Kidney epithelial cell (primary cell): ENCODE measurements around the gene ARL15. TPM values are rescaled to one million over a fixed set of nuclear protein-coding genes. Genes with fewer than 3 reads are reported as not detected.

ENCODE experiments used
- DNase-seq: peaks from one replicate; pipeline ENCODE4 v3.0.0-alpha.2; 2010; ENCODE audit warnings: low read depth
- H3K27me3 ChIP-seq: 2 replicates; pipeline ENCODE4 v1.6.0; 2011; ENCODE audit warnings: low read length; ENCODE audit not compliant: control insufficient read depth, insufficient read depth
- H3K36me3 ChIP-seq: 2 replicates; pipeline ENCODE4 v1.5.1; 2011; ENCODE audit warnings: low read length; ENCODE audit not compliant: control insufficient read depth, insufficient read depth
- H3K4me3 ChIP-seq: 2 replicates; pipeline ENCODE4 v1.5.1; 2011; ENCODE audit warnings: low read depth, mild to moderate bottlenecking, control low read depth, low read length
- CTCF ChIP-seq: IDR thresholded peaks from 2 replicates; pipeline ENCODE4 v1.5.1; 2011; ENCODE audit warnings: mild to moderate bottlenecking, moderate library complexity, low read length, control low read depth, inconsistent platforms; ENCODE audit not compliant: insufficient read depth, poor library complexity, severe bottlenecking
- total RNA-seq: library from RNA; depleted of rRNA; stranded (reverse); fragments of >200 nt; gene quantifications from 2 replicates; pipeline ENCODE4 v1.2.3, GENCODE V29; 2015

Gene ARL15
- total RNA-seq, 1 donor from 2014 or later: 9.7 TPM

DNA sequence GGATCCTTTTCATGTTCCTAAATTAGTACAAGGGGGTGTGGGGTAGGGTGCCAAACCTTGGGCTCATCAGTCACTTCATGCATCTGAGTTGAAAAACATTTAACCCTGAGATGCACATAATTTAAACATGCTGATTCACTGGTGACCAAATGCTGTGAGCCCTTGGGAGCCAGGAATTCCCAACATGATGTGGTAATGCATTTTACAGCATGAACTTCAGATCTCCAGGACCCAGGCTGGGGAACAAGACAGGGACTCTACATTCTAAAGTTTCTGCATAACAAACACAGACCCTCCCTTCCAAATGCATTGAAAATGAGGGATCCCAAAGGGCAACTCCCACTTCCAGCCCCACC lies 427.7 kb downstream of the ARL15 start:
- DNase-seq: no peak
- no peak for TF ChIP-seq CTCF
- Histone ChIP-seq H3K27me3 (no peaks in the 10 kb centered on the region), H3K36me3 (no peaks in the 10 kb centered on the region), H3K4me3 (no peak overlapping the region)

- Histone ChIP-seq H3K36me3 (no peaks in the 10 kb centered on the region), H3K27me3 (no peaks in the 10 kb centered on the region), H3K4me3 (no peak overlapping the region)
- TF ChIP-seq CTCF: no peak
- no peak for DNase-seq
Observed at GRCh38 chr5:53882006-53882675, 428.2 kb downstream of the ARL15 start.

- H3K36me3 ChIP-seq: no peaks in the 10 kb centered on the region
- DNase-seq: no peak
- H3K27me3 ChIP-seq: no peaks in the 10 kb centered on the region
- no peak for TF ChIP-seq CTCF
- H3K4me3 ChIP-seq: no peak overlapping the region
Observed at GRCh38 chr5:53879708-53880323, 430.6 kb downstream of the ARL15 start.

DNA sequence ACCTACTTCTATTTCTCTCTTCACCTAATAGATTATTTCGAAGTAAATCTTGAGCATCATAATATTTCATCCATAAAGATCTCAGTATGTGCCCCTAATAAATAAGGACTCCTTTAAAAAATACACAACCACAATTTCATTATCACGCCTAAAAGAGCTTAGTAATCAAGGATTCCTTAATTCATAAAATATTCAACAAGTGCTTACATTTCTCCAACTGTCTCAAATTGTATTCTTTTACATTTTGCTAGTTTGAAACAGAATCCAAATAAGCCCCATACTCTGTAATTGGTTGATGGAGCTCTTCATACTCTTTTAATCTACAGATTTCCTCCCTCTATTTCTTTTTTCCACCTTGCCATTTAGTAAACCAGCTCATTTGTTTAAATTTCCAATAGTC lies 432.4 kb downstream of the ARL15 start:
- DNase-seq: no peak
- Histone ChIP-seq H3K4me3 (no peak overlapping the region), H3K27me3 (no peaks in the 10 kb centered on the region), H3K36me3 (no peaks in the 10 kb centered on the region)
- TF ChIP-seq CTCF: no peak

GRCh38 chr5:53877243-53877642 lies 433.1 kb downstream of the ARL15 start:
- H3K27me3 ChIP-seq: no peaks in the 10 kb centered on the region
- DNase-seq: no peak
- no peak overlapping the region for H3K4me3 ChIP-seq
- no peak for TF ChIP-seq CTCF
- no peaks in the 10 kb centered on the region for H3K36me3 ChIP-seq

DNA sequence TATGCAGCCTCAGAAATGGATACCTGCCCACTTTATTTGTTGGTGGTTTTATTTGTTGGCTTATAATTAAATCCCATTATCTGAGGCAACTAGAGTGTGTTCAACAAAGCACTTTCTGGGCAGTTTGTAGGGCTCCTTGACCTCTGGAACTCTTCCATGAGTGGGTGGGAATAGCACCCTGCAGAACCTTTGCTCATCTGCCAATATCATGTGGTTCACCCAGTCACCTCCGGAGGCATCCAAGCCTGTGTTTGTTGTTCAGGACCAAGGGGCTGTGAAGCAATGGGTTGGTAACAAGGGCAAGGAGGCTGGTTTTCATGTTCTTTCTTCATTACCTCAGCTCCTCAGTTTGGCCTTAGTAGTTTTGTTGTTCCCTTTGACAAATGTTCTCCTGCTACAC lies 436.0 kb downstream of the ARL15 start:
- Histone ChIP-seq H3K27me3 (no peaks in the 10 kb centered on the region), H3K4me3 (no peak overlapping the region), H3K36me3 (no peaks in the 10 kb centered on the region)
- TF ChIP-seq CTCF: no peak
- no peak for DNase-seq
